HG03354 (cell line): ENCODE data around the gene NBPF26.
"Not testable (repeated sequence)": the region's sequence is repeated elsewhere in the genome, so short reads cannot be mapped to it uniquely, and the experiment has no call there.

Experiments used
- ATAC-seq: cut with Tn5 transposase; IDR thresholded peaks from one replicate; pipeline ENCODE4 v1.9.1; 2021; ENCODE audit warnings: mild to moderate bottlenecking; ENCODE audit not compliant: unreplicated experiment, poor library complexity, severe bottlenecking

Gene NBPF26

DNA sequence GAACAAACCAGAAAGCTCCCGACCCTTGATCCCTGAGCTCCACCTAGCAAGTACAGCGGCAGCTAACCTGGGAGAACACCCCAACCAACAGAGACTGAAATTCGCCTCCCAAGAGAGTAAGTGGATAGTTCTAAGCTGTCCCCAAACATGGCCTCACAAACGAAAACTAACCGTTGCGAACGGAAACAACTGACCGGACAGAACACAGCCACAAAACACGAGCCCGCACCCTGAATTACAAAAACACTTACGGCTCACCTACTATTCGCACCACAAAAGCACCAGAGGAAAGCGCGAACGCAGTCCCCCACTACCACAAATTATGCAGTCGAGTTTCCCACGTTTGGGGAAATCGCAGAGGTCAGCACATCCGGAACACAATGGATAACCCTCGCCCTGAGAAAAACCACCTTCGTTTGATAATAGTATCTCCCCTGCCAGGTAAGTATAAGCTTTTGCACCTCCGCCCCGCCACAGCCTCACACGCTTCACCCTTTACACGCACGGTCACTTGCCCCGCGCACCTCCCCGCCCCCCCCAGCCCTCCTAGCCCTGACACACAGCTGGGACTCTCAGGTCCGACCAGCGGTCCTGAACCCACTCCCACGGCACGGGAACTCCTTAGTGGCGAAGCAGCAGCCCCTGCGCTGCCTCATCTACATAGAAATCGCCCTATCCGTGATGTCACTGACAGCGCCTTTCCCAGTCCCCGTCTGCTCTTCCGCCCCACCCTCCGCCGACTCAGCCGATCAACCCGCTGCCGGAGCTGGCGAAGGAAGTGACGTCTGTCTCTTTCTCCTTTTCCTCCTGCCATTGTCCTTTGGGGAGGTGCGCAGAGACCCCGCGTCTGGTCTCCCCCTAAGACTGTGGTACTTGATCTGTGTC is 127.0 kb downstream of the NBPF26 start:
- peak; percentile 52 for ATAC-seq

- ATAC-seq, result not testable (repeated sequence)
These were observed 134.4 kb downstream of the NBPF26 start for GRCh38 chr1:120858144-120858543.

- ATAC-seq, result not testable (repeated sequence)
These were observed 136.0 kb downstream of the NBPF26 start for GRCh38 chr1:120859615-120860234.

GRCh38 chr1:120878206-120878605 is 154.5 kb downstream of the NBPF26 start:
- ATAC-seq, result not testable (repeated sequence)

GRCh38 chr1:120880056-120880455 is 156.3 kb downstream of the NBPF26 start:
- ATAC-seq, result not testable (repeated sequence)

DNA sequence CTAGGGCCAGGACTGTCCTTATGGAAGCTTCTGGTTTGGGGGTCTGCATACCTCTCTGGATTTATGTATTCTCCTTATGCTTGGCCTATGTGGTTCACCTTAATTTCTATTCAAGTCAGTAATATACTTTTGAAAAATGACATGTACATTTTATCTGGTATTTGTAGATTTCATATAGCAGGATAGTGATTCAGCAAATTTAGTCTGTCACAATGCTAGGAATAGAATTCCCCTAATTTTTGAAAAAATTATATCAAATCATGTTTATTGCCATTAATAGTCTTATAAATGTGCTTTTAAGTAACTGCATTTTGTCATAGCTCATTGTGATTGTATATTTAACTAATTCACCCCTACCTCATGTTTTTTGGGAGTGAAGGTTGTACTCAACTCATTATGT is 158.2 kb downstream of the NBPF26 start:
- ATAC-seq, result not testable (repeated sequence)
